Activated T-cell treated with anti-CD3 and anti-CD28 coated beads for 48 hours (primary cell): ENCODE measurements around the gene CD33.
"Not testable (repeated sequence)": the region's sequence is repeated elsewhere in the genome, so short reads cannot be mapped to it uniquely, and the experiment has no call there.

ENCODE experiments used
- DNase-seq: peaks from one replicate; pipeline ENCODE4 v3.0.0-alpha.2; 2020; ENCODE audit warnings: low read depth

The CD33 gene

GRCh38 chr19:51210191-51210784 lies 14.6 kb upstream of the CD33 start:
- no peak for DNase-seq

GRCh38 chr19:51210874-51211361 lies 14.0 kb upstream of the CD33 start:
- not testable (repeated sequence) for DNase-seq

DNA sequence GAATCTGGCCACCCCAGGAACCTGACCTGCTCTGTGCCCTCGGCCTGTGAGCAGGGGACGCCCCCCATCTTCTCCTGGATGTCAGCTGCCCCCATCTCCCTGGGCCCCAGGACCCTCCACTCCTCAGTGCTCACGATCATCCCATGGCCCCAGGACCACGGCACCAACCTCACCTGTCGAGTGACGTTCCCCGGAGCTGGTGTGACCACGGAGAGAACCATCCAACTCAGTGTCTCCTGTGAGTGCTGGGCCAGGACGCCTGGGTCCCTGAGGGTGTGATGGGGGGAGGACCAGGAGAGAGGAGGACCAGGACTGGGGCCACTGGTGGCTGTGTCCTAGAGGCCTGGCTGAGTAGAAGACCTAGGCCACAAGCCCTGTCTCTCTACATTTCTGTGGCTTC lies 13.0 kb upstream of the CD33 start:
- no peak for DNase-seq

DNA sequence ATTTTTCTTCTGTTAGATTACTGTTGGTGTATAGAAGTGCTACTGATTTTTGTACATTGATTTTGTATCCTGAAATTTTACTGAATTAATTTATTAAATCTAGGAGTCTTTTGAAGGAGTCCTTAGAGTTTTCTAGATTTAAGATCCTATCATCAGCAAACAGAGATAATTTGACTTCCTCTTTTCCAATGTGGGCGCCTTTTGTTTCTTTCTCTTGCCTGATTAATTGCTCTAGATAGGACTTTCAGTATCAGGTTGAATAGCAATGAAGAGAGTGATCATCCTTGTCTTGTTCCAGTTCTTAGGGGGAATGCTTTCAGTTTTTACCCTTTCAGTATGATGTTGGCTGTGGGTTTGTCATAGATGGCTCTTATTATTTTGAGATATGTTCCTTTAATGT lies 5.6 kb upstream of the CD33 start:
- no peak for DNase-seq

GRCh38 chr19:51219971-51220370 lies 4.9 kb upstream of the CD33 start:
- no peak for DNase-seq

DNA sequence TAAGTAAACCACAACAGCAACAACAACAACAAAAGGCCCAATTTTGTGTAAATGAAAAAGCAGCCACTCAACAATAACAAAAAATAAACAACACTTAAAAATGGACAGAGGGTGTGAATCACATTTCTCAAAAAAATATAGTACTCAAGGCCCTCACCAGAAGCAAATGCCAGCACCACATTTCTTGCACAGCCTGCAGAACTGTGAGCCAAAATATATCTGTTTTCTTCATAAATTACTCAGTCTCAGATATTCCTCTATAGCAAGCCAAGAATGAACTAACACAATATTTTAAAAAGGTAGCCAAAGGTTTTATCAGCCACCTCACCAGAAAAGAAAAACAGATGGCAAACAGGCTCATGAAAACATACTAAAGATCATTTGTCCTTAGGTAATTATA lies 3.9 kb upstream of the CD33 start:
- DNase-seq = no peak

DNA sequence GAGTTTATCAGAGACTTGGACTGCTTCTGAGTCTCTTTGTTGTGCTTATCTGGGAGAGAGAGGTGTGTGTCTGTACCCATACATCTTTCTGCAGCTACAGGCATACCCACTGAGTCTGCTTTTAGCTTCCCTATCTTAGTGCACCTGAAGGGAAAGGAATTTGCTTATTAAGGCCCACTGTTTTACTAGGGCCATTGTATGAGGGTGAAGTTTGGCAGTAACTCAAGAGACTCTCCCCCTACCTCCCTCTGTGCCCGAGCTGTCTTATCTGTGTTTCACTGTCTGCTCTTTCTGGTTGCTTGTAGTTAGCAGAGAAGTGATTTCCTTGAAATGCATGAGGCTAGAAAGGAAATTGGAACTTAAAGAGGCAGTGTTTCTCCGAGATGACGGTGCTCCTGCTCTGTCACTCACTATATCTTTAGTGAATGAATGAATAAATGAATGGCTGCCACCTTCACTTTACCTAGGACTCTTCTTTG lies 678 bp upstream of the CD33 start:
- no peak for DNase-seq

DNA sequence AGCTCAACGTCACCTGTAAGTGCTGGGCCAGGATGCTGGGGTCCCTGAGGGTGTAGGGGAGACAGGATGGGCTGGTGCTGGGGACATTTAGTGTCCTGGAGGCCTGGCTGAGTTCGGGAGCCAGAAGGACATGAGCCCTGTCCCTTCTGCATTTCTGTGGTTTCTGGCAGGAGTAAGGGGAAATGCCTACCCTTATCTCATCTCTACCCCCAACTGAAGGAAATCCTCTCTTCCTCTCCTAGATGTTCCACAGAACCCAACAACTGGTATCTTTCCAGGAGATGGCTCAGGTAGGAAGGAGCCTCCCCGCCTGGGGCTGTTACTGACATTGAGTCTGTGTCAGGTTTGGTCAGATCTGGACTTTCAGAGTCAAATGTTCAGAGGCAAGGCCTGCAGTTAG lies 1.2 kb downstream of the CD33 start:
- no peak for DNase-seq

DNA sequence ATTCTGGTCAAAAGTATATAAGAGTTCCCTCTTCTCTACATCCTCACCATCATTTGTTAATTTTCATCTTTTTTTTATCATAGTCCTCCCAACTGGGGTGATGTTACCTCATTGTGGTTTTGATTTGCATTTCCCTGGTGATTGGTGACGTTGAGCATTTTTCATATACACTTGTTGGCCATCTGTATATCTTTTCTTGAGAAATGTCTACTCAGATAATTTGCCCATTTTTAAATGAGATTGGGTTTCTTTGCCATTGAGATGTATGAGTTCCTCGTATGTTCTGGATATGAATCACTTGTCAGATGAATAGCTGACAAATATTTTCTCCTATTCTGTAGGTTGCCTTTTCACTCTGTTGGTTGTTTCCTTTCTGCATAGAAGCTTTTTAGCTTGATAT lies 2.4 kb downstream of the CD33 start:
- no peak for DNase-seq

- no peak for DNase-seq
These were observed 3.1 kb downstream of the CD33 start for GRCh38 chr19:51227966-51228365.

GRCh38 chr19:51240866-51241265 lies 16.0 kb downstream of the CD33 start:
- DNase-seq = no peak

GRCh38 chr19:51242881-51243630 lies 18.2 kb downstream of the CD33 start:
- DNase-seq = no peak

- no peak for DNase-seq
These were observed 21.3 kb downstream of the CD33 start for GRCh38 chr19:51246164-51246552.

DNA sequence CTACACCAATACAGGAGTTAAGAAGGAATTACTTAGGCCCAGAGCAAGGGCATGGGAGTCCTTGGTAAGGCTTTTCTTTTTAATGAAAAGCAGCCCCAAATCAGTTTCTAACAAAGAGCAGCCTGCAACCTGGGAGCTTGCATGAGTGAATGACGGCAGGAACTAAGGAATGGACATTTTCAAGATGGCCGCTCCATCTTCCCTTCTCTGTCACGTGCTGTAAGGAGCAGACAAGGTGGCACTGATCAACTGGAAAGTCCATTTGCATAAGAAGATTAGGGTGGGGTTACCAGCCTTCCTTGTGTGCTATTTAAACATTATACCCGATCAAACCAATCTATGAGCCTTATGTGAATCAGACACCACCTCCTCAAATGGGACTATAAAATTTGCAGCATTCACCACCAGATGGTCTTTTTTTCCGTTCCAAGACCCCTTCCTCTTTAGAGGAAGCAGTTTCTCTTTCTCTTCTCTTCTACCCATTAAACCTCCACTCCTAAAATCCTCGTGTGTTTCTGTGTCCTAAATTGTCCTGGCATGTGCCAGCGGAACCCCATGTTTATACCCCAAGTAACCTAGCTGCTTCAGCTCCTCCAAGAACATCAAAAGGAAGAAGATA lies 23.2 kb downstream of the CD33 start:
- DNase-seq = no peak

DNA sequence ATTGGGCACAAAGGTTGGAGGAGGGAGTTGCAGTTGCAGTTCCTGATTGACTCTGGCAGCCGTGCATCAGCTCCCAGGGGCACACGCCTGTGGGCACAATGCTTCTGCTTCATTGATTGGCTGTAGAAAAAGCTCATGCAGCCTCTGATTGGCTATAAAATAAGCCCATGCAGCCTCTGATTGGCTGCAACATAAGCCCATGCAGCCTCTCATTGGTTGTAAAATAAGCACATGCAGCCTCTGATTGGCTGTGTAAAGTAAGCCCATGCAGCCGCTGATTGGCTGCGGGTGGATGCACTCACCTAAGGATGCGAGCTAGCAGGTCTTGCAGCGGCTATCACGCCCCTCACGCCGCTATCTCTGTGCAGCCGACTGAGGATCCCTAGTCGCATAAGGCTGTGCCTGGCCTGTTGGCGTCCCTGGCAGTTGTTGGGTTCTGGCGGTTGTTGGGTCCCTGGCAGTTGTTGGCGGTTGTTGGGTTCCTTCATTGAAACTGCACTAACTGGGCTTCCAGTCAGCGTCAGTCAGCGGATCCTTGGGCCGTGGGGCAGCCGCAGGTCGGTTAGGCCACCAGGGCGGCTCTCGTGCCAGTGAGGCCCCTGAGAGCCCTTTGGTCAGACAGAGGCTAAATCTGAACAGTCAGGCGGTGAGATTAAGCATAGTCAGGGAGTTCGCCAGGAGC lies 26.0 kb downstream of the CD33 start, which contains the start of gene SIGLECL1:
Gene SIGLECL1, plus strand, starts transcription at position 295 of the 682 bp plus-strand sequence. CDS start 12,993 bp downstream, outside the sequence.
- no peak for DNase-seq

GRCh38 chr19:51251468-51251820 lies 26.6 kb downstream of the CD33 start:
- DNase-seq = no peak

DNA sequence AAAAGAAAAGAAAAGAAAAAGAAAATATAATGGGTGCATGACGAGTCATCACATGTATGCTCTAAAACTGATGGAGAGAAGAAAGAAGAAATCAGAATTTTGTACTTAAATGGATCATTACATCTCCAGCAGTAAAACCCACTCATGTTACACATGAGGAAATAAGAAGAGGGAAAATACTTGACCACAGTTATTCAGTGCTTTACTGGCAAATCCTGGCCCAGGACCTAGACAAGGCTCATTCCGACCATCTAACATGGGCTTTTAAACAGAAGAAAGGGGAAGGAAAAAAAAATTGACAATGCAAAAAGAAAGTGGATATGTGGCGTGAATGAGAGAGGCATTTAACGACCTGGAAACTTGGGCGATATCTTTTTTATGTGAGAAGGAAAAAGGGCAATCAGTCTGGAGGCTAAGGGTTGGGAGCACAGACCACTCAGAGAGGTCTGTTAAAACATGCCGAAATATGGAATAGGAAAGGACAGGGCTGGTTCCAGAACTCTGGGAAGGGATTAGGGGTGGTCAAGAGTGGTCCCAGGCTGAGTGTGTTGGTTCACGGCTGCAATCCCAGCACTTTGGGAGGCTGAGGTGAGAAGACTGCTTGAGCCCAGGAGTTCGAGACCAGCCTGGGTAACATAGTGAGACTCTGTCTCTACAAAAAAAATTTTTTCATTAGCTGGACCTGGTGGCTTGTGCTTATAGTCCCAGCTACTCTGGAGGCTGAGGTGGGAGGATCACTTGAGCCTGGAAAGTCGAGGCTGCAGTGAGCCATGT lies 27.6 kb downstream of the CD33 start:
- DNase-seq = no peak

DNA sequence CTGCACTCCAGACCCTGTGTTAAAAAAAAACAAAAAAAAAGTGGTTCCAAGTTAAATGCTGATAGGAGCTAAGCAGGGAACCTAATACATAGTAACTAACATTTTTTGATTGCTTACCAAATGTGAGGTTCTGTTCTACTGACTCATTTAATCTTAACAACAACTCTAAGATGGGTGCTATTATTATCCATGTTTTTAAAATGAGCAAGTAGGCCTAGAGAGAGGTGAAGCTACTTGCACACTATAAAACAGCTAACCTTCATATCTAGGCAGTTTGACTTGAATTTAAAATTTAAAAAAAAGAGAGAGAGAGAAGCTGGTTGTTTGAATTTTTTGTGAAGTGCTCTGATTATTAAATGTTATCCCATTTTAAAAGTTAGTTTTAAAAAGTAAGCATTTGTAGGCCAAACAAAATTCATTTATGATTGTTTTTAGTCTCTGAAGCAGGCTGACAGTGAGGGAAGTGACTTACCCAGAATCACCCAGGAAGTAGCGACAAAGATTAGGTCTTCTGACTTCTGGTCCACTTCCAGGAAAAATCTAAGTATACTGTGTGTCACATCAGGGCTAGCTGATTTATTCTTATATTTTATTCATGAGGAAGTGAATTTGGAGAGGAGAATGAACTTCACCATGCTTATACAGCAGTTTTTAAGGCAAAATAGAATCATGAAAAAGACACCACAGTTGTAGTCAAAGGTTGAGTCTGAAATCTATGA lies 28.4 kb downstream of the CD33 start:
- no peak for DNase-seq

- no peak for DNase-seq
These were observed 31.3 kb downstream of the CD33 start for GRCh38 chr19:51256155-51256625.

DNA sequence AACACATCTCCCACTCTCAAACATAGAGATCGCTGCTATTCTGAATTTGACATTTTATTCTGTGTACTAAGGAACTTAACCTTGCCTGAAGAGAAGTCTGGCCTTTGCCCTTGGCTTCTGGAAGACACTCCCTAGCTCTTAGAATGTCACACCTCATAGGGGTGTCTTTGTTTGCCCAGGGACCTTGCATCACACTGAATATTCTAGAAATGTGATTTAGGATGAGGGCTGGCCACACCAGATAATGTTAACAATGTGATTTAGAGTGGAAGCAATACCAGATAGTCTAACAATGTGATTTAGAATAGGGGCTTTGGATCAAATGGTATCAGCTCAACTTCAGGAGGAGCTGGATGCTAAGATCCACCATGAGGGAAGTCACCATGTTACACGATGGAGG lies 32.6 kb downstream of the CD33 start:
- no peak for DNase-seq
